EH (cell line): ENCODE results near the gene MOGAT2.
"Not testable (repeated sequence)": the region's sequence is repeated elsewhere in the genome, so short reads cannot be mapped to it uniquely, and the experiment has no call there.

Experiments used
- DNase-seq: peaks from one replicate; pipeline ENCODE4 v3.0.0-alpha.2; 2015; ENCODE audit warnings: low read depth

Gene MOGAT2

GRCh38 chr11:75719340-75720239 is 2.0 kb downstream of the MOGAT2 start:
- no peak for DNase-seq

- no peak for DNase-seq
These were observed 3.0 kb downstream of the MOGAT2 start for GRCh38 chr11:75720639-75721038.

- peak; percentile 5 for DNase-seq
These were observed 4.4 kb downstream of the MOGAT2 start for GRCh38 chr11:75721852-75722668.

GRCh38 chr11:75722669-75723042 is 5.0 kb downstream of the MOGAT2 start:
- no peak for DNase-seq

- DNase-seq = no peak
These were observed 8.1 kb downstream of the MOGAT2 start for GRCh38 chr11:75725547-75726320.

- no peak for DNase-seq
These were observed 11.4 kb downstream of the MOGAT2 start for GRCh38 chr11:75728992-75729391.

GRCh38 chr11:75731095-75731494 is 13.5 kb downstream of the MOGAT2 start:
- no peak for DNase-seq

GRCh38 chr11:75733071-75733430 is 15.4 kb downstream of the MOGAT2 start:
- no peak for DNase-seq

GRCh38 chr11:75733431-75734107 is 15.9 kb downstream of the MOGAT2 start:
- peak; percentile 6 for DNase-seq

GRCh38 chr11:75734491-75735180 is 17.0 kb downstream of the MOGAT2 start:
- no peak for DNase-seq

- DNase-seq = no peak
These were observed 17.7 kb downstream of the MOGAT2 start for GRCh38 chr11:75735181-75735845.

GRCh38 chr11:75737314-75737713 is 19.7 kb downstream of the MOGAT2 start:
- DNase-seq = no peak

- DNase-seq = peak; percentile 7
These were observed 23.0 kb downstream of the MOGAT2 start for GRCh38 chr11:75740681-75741080.

GRCh38 chr11:75743159-75743558 is 25.5 kb downstream of the MOGAT2 start:
- DNase-seq = not testable (repeated sequence)

- no peak for DNase-seq
These were observed 26.3 kb downstream of the MOGAT2 start for GRCh38 chr11:75743711-75744563.

GRCh38 chr11:75745807-75746206 is 28.2 kb downstream of the MOGAT2 start:
- DNase-seq = no peak

GRCh38 chr11:75748729-75749273 is 31.2 kb downstream of the MOGAT2 start:
- not testable (repeated sequence) for DNase-seq

GRCh38 chr11:75754933-75755332 is 37.3 kb downstream of the MOGAT2 start:
- not testable (repeated sequence) for DNase-seq

- no peak for DNase-seq
These were observed 40.0 kb downstream of the MOGAT2 start for GRCh38 chr11:75757651-75758050.
